ENCODE results near the gene KRT79.
"Not testable (repeated sequence)": the region's sequence is repeated elsewhere in the genome, so short reads cannot be mapped to it uniquely, and the experiment has no call there.

Gene KRT79

DNA sequence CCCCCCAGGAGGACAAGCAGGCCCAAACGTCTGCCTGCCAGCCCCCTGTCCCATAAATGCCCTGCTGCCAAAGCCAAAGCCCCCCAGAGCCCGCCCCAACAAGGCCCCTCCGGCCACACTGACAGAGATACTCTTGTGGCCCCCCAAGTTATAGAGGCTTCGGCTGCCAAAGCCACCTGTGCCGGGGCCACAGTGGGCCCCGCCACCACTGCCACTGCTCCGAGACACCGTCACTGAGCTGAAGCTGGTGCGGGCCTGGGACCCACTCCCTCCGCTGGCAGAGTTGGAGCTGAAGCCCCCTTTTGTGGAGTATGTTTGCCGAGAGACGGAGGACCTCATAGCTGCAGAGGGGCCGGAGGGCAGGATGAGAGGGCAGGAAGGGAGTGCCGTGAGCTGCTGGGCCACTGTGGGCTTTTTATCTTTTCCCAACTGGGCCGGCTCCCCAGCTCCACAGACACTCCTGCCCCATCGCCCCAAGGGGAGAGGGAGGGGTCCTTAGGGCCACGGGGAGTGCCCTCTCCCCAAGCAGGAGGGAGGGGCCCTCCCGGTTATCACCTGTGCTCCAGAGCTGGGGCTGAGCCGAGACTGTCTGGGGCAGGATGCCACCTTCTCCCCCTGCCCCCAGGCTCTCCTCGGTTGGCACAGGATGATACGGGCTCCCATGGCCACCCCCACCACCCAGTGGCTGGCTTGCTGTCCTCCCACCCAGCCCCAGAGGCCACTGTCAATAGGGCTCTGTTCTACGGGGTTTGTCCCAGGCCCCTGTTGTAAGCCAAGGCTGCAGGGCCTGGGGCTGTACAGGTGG is at the start of gene KRT79:
Gene KRT79 (minus strand): TSS at position 390 of the 805 bp plus-strand sequence. CDS start 51 bp downstream, at position 339.
- DNase-seq, result no peak

DNA sequence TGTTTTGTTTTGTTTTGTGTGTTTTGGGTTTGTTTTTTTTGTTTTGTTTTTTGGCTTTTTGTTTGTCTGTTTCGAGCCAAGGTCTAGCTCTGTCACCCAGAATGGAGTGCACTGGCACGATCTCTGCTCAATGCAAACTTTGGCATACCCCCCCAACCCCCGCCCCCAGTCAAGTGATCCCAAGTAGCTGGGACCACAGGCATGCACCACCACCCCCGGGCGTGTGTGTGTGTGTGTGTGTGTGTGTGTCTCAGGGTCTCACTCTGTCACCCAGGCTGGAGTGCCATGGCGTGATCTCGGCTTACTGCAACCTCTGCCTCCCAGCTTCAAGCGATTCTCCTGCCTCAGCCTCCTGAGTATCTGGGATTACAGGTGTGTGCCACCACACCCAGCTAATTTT is 46.4 kb upstream of the KRT79 start:
- not testable (repeated sequence) for DNase-seq

GRCh38 chr12:52879394-52880351 is 45.6 kb upstream of the KRT79 start:
- DNase-seq, result peak; percentile 56 to 57

DNA sequence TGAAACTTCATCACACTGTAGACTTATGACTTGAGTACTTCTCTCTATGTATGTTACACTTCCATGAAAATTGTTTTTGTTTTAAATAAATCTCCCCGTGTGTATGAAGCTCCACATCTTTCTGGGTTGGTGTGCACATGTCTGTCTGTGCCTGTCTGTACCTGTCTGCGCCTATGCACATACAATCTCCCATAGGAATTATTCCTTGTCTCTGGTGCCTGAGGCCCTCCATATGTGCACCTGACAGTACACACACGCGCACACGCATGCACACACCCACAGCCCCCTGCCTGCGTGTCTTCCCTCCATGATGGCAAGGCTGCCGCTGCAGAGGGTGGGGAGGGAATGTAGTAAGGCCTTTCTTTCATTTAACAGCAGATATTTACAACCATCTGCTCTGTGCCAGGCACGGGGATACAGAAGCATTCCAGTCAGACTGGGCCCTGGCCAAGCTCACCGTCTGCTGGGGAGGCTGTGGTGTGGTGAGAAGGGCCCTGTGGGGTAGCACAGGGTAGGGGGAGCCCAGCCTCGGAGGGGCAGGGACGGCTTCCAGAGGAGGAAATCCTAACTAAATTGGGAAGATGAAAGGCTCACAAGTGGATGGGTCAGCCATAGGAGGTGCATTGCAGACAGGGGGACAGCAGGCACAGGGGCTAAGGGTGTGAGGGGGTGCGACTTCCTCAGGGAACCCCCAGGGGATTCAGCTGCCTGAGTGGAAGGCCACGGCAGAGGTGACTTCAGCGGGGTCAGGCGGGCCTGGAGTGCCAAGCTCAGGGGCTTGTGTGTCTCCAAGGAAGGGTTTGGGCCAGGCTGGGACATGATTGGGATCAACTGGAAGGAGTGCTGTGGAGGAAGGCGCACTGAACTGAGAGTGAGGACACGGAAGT is 44.6 kb upstream of the KRT79 start:
- no peak for DNase-seq

DNA sequence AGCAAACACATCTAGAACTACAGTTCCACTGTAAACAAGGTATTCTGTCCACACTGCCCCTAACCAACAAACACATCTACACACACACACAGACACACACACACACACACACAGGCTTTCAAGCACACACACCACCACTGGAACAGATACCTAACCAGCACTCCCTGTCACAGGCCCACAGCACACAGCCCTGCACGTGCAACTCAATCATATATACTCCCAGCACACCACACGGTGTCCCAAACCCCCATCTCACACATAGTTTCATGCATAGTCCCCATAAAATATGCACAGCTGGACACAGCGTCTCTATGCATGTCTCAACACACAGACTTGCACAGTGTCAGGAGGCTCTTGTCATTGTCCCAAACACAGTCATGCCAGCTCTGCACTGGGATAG is 43.1 kb upstream of the KRT79 start:
- DNase-seq, result no peak

DNA sequence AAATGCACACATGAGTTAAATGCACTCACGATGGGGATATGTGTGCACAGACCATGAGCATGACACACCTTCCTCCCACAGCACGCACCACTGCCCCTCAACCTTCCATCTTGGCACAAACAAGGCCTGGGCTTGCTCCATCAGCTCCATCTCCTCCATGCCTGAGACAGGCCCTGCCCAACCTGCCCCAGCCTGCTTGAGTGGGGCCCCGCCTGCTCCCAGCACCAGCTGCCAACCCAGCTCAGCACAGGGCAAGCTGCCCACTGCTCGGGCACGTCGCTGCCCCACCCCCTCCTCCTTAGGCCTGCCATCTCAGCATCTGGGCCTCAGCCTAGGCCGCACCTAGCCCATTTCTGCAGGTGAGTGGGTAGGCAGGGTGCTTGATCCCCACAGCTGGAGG is 42.3 kb upstream of the KRT79 start:
- no peak for DNase-seq

GRCh38 chr12:52874573-52875435 is 40.7 kb upstream of the KRT79 start:
- DNase-seq, result no peak

DNA sequence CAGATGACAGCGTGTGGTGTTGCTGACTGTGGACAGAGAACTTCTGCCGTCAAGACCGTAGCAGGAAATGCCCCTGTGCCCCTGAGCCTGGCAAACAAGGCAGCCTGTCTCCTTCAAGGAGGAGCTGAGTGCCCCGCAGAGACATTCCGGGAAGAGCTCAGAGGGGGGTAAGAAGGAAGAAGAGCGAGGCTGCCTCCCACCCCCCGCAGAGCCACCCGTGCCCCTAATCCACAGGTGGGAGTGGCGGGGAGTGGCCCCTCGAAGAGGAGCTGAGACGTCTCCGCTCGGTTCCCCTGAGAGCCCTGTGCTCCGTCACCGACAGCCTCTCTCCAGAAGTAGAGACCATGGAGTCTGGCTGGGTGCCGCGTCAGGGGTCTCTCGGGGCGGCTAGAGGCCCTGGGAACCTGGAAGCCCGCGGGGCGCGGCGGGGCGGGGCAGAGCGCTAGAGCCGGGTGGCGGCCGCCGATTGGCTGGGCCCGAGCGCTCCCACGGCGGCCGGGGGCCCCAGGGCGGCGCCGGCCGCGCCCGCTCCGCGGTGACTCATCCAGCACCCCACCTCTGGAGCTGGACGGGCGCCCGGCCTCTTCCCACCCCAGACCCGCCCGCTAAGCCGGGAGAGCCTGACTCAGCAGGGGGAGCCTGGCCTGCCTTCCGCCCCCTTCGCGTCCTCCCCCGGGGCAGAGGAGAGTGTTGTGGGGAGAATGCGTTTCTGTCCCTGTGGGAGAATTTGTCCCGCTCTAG is 39.9 kb upstream of the KRT79 start:
- DNase-seq, result peak; percentile 31 to 38

- no peak for DNase-seq
These were observed 39.4 kb upstream of the KRT79 start for GRCh38 chr12:52873513-52873831.

GRCh38 chr12:52872644-52873389 is 38.7 kb upstream of the KRT79 start:
- DNase-seq, result no peak

- DNase-seq, result no peak
These were observed 37.4 kb upstream of the KRT79 start for GRCh38 chr12:52871291-52872039.

GRCh38 chr12:52870361-52871290 is 36.5 kb upstream of the KRT79 start:
- DNase-seq, result peak; percentile 71 to 76

DNA sequence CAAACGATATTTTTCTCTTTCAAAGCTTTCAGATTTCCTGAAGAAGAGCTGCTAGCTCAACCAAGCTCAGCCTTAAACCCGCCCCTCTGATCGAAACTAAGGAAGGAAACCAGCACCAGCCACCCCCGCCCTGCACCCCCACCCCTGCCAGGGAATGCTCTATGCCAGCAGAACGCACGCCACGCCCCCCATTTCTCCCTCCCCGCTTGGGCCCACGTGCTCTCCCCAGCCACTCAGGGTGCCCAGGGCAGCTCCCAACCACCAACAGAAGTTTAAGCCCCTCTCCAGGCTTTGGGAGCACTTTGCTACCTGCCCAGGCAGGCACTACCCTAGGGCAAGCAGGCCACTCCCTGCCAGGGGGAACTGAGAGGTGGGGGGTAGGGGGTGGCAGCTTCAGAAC is 33.5 kb upstream of the KRT79 start:
- peak; percentile 41 to 44 for DNase-seq

GRCh38 chr12:52867152-52867551 is 33.0 kb upstream of the KRT79 start:
- no peak for DNase-seq

- DNase-seq, result no peak
These were observed 31.2 kb upstream of the KRT79 start for GRCh38 chr12:52865090-52865944.

DNA sequence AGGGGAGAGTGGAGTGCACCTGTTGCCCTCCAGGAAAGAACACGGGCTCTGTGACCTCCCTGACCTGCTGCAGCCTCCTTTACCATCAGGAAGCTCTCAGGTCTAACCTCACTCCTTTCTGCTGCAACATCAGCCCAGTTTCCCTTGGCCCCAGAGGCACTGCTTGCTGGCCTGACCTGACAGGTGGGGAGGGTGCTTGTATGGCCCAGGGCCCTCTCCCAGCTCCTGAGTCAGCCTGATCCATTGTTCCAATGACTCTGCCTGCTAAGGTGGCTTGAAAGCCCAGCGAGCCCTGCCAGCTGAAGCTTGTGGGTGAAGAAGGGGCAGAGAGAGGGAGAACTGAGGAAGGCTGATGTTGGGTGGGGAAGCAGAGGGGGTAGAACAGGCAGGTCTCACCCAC is 27.9 kb upstream of the KRT79 start:
- DNase-seq, result no peak

- DNase-seq, result no peak
These were observed 27.4 kb upstream of the KRT79 start for GRCh38 chr12:52861511-52861910.
